ENCODE measurements around the gene PACSIN3. TPM values are rescaled to one million over a fixed set of nuclear protein-coding genes. Genes with fewer than 3 reads are reported as not detected.

PACSIN3 gene
- total and polyA plus RNA-seq, 2 of the 13 experiments (the other 11 are each of a cell fraction or from before 2014, with no cell fraction given), result 47.9 to 93.3 TPM

DNA sequence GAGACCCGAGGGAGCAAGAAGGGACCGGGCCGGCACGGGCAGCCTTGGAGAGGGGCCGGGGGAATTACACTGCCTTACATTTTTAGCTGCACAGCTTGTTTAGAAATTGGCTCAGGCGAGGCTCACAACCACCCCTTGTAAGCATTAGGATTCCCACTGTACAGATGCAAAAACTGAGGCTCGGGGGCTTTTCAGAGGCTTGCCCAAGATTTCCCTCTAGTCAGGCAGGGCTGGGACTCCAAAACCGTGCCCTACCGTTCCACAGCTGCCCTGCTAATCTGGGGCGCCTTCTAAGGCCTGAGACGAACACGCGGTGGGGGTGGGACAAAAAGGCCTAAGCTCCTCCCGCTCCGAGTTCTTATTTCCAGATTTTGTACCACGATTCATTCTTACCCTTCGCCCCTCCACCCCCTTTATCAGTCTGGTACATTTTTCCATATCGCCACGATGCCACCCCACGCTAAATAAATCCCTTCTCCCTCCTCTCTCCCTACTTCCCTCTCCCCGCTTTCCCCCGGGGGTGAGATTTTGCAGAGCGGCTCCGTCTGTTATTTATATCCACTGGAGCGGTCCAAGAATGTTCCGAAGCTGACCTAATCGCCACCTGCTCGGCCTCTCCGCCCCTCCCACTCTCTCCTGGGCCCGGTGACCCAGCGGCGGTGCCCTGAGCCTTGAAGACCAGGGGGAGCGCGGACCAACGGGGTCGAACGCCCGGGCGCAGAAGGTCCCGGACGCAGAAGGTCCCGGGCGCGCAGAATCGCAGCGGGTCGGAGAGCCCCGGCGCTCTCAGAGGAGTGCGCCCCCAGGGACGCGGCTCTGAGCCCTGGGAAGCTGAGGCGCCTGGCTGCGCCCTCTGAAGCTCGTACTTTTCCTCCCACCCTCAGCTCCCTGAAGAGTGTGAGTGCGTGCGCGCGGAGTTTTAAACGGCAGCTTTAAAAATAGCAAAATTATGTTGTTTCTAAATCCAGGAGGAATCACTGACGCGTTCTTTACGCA lies 764 bp upstream of the PACSIN3 start (continued):
- TF ChIP-seq, protein P1, sequence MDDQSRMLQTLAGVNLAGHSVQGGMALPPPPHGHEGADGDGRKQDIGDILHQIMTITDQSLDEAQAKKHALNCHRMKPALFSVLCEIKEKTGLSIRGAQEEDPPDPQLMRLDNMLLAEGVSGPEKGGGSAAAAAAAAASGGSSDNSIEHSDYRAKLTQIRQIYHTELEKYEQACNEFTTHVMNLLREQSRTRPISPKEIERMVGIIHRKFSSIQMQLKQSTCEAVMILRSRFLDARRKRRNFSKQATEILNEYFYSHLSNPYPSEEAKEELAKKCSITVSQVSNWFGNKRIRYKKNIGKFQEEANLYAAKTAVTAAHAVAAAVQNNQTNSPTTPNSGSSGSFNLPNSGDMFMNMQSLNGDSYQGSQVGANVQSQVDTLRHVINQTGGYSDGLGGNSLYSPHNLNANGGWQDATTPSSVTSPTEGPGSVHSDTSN (CRISPR knock-in tag; IDR thresholded peaks at IDR 0.05; ENCODE audit: borderline replicate concordance), result no peak
- no peak for TF ChIP-seq RFXANK (CRISPR knock-in tag; IDR thresholded peaks at IDR 0.05)
- TF ChIP-seq ZNF232 (CRISPR knock-in tag; IDR thresholded peaks at IDR 0.05; ENCODE audit: borderline replicate concordance), result 0 out of 2 replicates have a peak, but pooled peaks have one; percentile 64
- TF ChIP-seq ZNF720 (CRISPR knock-in tag; IDR thresholded peaks at IDR 0.05), result no peak
- TF ChIP-seq ZNF354B (CRISPR knock-in tag; IDR thresholded peaks at IDR 0.05), result no peak
- TF ChIP-seq, protein P2, sequence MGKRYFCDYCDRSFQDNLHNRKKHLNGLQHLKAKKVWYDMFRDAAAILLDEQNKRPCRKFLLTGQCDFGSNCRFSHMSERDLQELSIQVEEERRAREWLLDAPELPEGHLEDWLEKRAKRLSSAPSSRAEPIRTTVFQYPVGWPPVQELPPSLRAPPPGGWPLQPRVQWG (CRISPR knock-in tag; IDR thresholded peaks at IDR 0.05; ENCODE audit: borderline replicate concordance, low read depth), result no peak
- no peak for TF ChIP-seq ARHGAP35 (CRISPR knock-in tag; IDR thresholded peaks at IDR 0.05; ENCODE audit: borderline replicate concordance)
- TF ChIP-seq ELF4 (CRISPR knock-in tag; IDR thresholded peaks at IDR 0.05; ENCODE audit: borderline replicate concordance), result 0 out of 2 replicates have a peak, but pooled peaks have one; percentile 42
- TF ChIP-seq, protein P3, sequence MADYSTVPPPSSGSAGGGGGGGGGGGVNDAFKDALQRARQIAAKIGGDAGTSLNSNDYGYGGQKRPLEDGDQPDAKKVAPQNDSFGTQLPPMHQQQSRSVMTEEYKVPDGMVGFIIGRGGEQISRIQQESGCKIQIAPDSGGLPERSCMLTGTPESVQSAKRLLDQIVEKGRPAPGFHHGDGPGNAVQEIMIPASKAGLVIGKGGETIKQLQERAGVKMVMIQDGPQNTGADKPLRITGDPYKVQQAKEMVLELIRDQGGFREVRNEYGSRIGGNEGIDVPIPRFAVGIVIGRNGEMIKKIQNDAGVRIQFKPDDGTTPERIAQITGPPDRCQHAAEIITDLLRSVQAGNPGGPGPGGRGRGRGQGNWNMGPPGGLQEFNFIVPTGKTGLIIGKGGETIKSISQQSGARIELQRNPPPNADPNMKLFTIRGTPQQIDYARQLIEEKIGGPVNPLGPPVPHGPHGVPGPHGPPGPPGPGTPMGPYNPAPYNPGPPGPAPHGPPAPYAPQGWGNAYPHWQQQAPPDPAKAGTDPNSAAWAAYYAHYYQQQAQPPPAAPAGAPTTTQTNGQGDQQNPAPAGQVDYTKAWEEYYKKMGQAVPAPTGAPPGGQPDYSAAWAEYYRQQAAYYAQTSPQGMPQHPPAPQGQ (CRISPR knock-in tag; IDR thresholded peaks at IDR 0.05; ENCODE audit: borderline replicate concordance), result no peak
- TF ChIP-seq RFX5 (IDR thresholded peaks at IDR 0.05; ENCODE audit: low read depth, low read length), result no peak
- TF ChIP-seq ARID2 (CRISPR knock-in tag; IDR thresholded peaks at IDR 0.05; ENCODE audit: borderline replicate concordance), result peak; percentile 27; the same call in 1 of the 2 replicates
- no peak for TF ChIP-seq ZNF17 (CRISPR knock-in tag; IDR thresholded peaks at IDR 0.05)
- no peak; the same call in 1 of the 2 replicates for TF ChIP-seq CHD4 (IDR thresholded peaks at IDR 0.05; ENCODE audit: borderline replicate concordance, low read length)
- peak; percentile 83; the same call in 1 of the 2 replicates for TF ChIP-seq ZC3H13 (CRISPR knock-in tag; IDR thresholded peaks at IDR 0.05)
- no peak for TF ChIP-seq ZNF562 (CRISPR knock-in tag; IDR thresholded peaks at IDR 0.05; ENCODE audit: borderline replicate concordance)
- no peak for TF ChIP-seq MAF1 (CRISPR knock-in tag; IDR thresholded peaks at IDR 0.05; ENCODE audit: borderline replicate concordance)
- no peak for TF ChIP-seq ZNF607 (CRISPR knock-in tag; IDR thresholded peaks at IDR 0.05; ENCODE audit: borderline replicate concordance)
- TF ChIP-seq ZFX (CRISPR knock-in tag; IDR thresholded peaks at IDR 0.05; ENCODE audit: low read depth), result no peak; the same call in 1 of the 2 replicates
- 0 out of 2 replicates have a peak, but pooled peaks have one; percentile 52 for TF ChIP-seq ZNF264 (CRISPR knock-in tag; IDR thresholded peaks at IDR 0.05)
- no peak for TF ChIP-seq ZNF136 (CRISPR knock-in tag; IDR thresholded peaks at IDR 0.05; ENCODE audit: low read depth)
- TF ChIP-seq SRSF9 (IDR thresholded peaks at IDR 0.05; ENCODE audit: borderline replicate concordance, insufficient read depth, low read depth, low read length, poor library complexity, severe bottlenecking), result no peak
- no peak for TF ChIP-seq HIVEP1 (CRISPR knock-in tag; IDR thresholded peaks at IDR 0.05)
- no peak for TF ChIP-seq SP1 (IDR thresholded peaks at IDR 0.05)
- TF ChIP-seq SP1 (CRISPR knock-in tag; IDR thresholded peaks at IDR 0.05), result no peak
